HepG2 (cell line): ENCODE results near the gene GAL3ST2. TPM values are rescaled to one million over a fixed set of nuclear protein-coding genes. Genes with fewer than 3 reads are reported as not detected.
A peak's percentile ranks its signal among the peaks of the same experiment; 100 is the strongest.

Experiments
- CERS6 ChIP-seq: sonication (generic); formaldehyde crosslinking; IDR thresholded peaks from 2 replicates; pipeline ENCODE4 v1.5.0; 2020; ENCODE audit warnings: missing genetic modification reagents
- DNMT1 ChIP-seq: sonication (generic); formaldehyde crosslinking; IDR thresholded peaks from 2 replicates; pipeline ENCODE4 v1.5.1; 2020; ENCODE audit warnings: mild to moderate bottlenecking, missing genetic modification reagents
- GZF1 ChIP-seq: sonication (generic); formaldehyde crosslinking; IDR thresholded peaks from 2 replicates; pipeline ENCODE4 v1.5.1; 2020; ENCODE audit warnings: mild to moderate bottlenecking, missing genetic modification reagents
- HDAC6 ChIP-seq: fragments of 200-600 bp; sonication (generic); IDR thresholded peaks from 2 replicates; pipeline ENCODE4 v1.7.0; 2017; ENCODE audit warnings: mild to moderate bottlenecking, antibody characterized with exemption, low read length, low read depth
- HOXD1 ChIP-seq: sonication (generic); formaldehyde crosslinking; IDR thresholded peaks from 2 replicates; pipeline ENCODE4 v1.5.0; 2020; ENCODE audit warnings: missing genetic modification reagents
- SPEN ChIP-seq: sonication (generic); formaldehyde crosslinking; IDR thresholded peaks from 2 replicates; pipeline ENCODE4 v1.5.1; 2020; ENCODE audit warnings: low read depth, mild to moderate bottlenecking, missing genetic modification reagents
- SRF ChIP-seq: IDR thresholded peaks from 2 replicates; pipeline ENCODE4 v1.6.1; 2011; ENCODE audit warnings: mild to moderate bottlenecking, low read depth, low read length, moderate library complexity
- ZBTB4 ChIP-seq: sonication (generic); formaldehyde crosslinking; IDR thresholded peaks from 2 replicates; pipeline ENCODE4 v1.4.0; 2020; ENCODE audit warnings: missing genetic modification reagents, mild to moderate bottlenecking, borderline replicate concordance
- ZKSCAN5 ChIP-seq: sonication (generic); formaldehyde crosslinking; IDR thresholded peaks from 2 replicates; pipeline ENCODE4 v1.5.1; 2020; ENCODE audit warnings: mild to moderate bottlenecking, missing genetic modification reagents
- ZNF17 ChIP-seq: sonication (generic); formaldehyde crosslinking; IDR thresholded peaks from 2 replicates; pipeline ENCODE4 v1.5.0; 2020; ENCODE audit warnings: mild to moderate bottlenecking, missing genetic modification reagents
- ZNF660 ChIP-seq: sonication (generic); formaldehyde crosslinking; IDR thresholded peaks from 2 replicates; pipeline ENCODE4 v1.5.1; 2020; ENCODE audit warnings: mild to moderate bottlenecking, low read depth, missing genetic modification reagents, borderline replicate concordance
- ZNF704 ChIP-seq: sonication (generic); formaldehyde crosslinking; IDR thresholded peaks from 2 replicates; pipeline ENCODE4 v1.8.1; 2023; ENCODE audit warnings: mild to moderate bottlenecking, inconsistent platforms, moderate library complexity, missing genetic modification reagents, borderline replicate concordance
- ZNF746 ChIP-seq: sonication (generic); formaldehyde crosslinking; IDR thresholded peaks from 2 replicates; pipeline ENCODE4 v1.8.0; 2022; ENCODE audit warnings: mild to moderate bottlenecking, missing genetic modification reagents
- polyA plus RNA-seq, 8 experiments: library from polyadenylated mRNA; depleted of rRNA in 3 of 8; stranded (reverse) in 7 of 8; unstranded in 1 of 8; fragments of >200 nt; fragmentation: Illumina TruSeq in 4 of 8; extraction: Trizol in 4 of 8; gene quantifications; 2 replicates each; pipeline versions ENCODE4 v1.2.1 to v1.2.3, GENCODE V29; 2011 to 2016; ENCODE audit warnings: low read depth in 4 of 8, missing spikeins in 1 of 8, mixed read lengths in 1 of 8; ENCODE audit not compliant: insufficient read depth in 1 of 8
- total RNA-seq, 5 experiments: library from RNA; depleted of rRNA; stranded (reverse); fragments of >200 nt; fragmentation: Illumina TruSeq; extraction: Trizol; gene quantifications; 2 replicates each; pipeline ENCODE4 v1.2.3, GENCODE V29; 2016; ENCODE audit warnings: low read depth in 1 of 5
- TF ChIP-seq, protein P1 (sequence below): sonication (generic); formaldehyde crosslinking; IDR thresholded peaks from 2 replicates; pipeline ENCODE4 v1.5.1; 2020; ENCODE audit warnings: missing genetic modification reagents, mild to moderate bottlenecking, borderline replicate concordance
- TF ChIP-seq, protein P2 (sequence below): IDR thresholded peaks from 2 replicates; pipeline ENCODE4 v1.4.0; 2020; ENCODE audit warnings: mild to moderate bottlenecking, missing genetic modification reagents
- TF ChIP-seq, protein P3 (sequence below): IDR thresholded peaks from 2 replicates; pipeline ENCODE4 v1.6.1; 2012; ENCODE audit warnings: low read depth, low read length, improper control_type of control experiment

GAL3ST2 gene
- total and polyA plus RNA-seq, 2 of the 13 experiments (the other 11 are each of a cell fraction or from before 2014, with no cell fraction given): 0.17 to 0.20 TPM

DNA sequence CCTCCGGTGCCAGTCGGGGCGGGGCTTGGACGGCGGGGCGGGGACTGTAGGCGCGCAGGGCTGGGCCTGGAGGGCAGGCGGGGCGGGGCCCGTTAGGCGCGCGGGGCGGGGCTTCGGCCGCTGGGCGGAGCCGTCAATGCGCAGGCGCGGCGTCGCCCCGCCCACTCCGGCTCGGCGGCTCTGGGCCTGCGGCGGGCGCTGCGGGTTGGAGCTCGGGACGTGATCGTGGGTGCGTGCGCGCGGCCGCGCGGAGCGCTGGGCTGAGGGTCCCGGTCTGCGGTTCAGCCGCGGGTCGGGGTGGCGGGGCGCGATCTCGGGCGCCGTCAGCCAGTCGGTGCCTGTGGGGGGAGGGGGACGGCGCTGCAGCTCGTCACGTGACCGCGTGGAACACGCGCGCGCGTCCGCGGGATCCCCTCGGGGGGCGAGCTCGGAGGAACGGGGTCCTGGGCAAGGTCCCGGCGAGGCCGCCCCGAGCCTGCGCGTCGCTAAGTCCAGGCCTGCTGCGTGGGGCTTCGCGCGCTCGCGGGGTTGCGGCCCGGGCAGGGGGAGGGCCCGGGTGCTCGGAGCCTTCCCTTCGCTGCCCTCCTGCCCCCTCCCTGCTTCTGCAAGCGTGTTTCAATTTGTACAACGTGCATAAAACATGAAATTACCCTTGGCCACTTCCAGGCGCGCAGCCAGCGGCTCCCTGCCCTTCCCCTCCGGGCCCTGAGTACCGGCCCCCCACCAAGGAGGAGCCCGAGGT, 42.0 kb upstream of the GAL3ST2 start, which contains the start of gene D2HGDH (continued):
- TF ChIP-seq, protein P1, sequence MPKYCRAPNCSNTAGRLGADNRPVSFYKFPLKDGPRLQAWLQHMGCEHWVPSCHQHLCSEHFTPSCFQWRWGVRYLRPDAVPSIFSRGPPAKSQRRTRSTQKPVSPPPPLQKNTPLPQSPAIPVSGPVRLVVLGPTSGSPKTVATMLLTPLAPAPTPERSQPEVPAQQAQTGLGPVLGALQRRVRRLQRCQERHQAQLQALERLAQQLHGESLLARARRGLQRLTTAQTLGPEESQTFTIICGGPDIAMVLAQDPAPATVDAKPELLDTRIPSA (CRISPR knock-in tag): no peak
- TF ChIP-seq GZF1 (CRISPR knock-in tag): no peak
- peak; percentile 74; the same call in 1 of the 2 replicates for TF ChIP-seq DNMT1 (CRISPR knock-in tag)
- TF ChIP-seq ZBTB4: no peak
- no peak; the same call in 1 of the 2 replicates for TF ChIP-seq ZNF704 (CRISPR knock-in tag)
- no peak for TF ChIP-seq ZKSCAN5 (CRISPR knock-in tag)
- no peak for TF ChIP-seq CERS6
- no peak for TF ChIP-seq ZNF17 (CRISPR knock-in tag)
- no peak for TF ChIP-seq ZNF746 (CRISPR knock-in tag)
- no peak for TF ChIP-seq SRF
- peak; percentile 73; the same call in 1 of the 2 replicates for TF ChIP-seq HOXD1 (CRISPR knock-in tag)
- TF ChIP-seq HDAC6: no peak
- TF ChIP-seq, protein P2, sequence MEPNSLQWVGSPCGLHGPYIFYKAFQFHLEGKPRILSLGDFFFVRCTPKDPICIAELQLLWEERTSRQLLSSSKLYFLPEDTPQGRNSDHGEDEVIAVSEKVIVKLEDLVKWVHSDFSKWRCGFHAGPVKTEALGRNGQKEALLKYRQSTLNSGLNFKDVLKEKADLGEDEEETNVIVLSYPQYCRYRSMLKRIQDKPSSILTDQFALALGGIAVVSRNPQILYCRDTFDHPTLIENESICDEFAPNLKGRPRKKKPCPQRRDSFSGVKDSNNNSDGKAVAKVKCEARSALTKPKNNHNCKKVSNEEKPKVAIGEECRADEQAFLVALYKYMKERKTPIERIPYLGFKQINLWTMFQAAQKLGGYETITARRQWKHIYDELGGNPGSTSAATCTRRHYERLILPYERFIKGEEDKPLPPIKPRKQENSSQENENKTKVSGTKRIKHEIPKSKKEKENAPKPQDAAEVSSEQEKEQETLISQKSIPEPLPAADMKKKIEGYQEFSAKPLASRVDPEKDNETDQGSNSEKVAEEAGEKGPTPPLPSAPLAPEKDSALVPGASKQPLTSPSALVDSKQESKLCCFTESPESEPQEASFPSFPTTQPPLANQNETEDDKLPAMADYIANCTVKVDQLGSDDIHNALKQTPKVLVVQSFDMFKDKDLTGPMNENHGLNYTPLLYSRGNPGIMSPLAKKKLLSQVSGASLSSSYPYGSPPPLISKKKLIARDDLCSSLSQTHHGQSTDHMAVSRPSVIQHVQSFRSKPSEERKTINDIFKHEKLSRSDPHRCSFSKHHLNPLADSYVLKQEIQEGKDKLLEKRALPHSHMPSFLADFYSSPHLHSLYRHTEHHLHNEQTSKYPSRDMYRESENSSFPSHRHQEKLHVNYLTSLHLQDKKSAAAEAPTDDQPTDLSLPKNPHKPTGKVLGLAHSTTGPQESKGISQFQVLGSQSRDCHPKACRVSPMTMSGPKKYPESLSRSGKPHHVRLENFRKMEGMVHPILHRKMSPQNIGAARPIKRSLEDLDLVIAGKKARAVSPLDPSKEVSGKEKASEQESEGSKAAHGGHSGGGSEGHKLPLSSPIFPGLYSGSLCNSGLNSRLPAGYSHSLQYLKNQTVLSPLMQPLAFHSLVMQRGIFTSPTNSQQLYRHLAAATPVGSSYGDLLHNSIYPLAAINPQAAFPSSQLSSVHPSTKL (CRISPR knock-in tag): no peak
- no peak for TF ChIP-seq ZNF660 (CRISPR knock-in tag)
- TF ChIP-seq, protein P3, sequence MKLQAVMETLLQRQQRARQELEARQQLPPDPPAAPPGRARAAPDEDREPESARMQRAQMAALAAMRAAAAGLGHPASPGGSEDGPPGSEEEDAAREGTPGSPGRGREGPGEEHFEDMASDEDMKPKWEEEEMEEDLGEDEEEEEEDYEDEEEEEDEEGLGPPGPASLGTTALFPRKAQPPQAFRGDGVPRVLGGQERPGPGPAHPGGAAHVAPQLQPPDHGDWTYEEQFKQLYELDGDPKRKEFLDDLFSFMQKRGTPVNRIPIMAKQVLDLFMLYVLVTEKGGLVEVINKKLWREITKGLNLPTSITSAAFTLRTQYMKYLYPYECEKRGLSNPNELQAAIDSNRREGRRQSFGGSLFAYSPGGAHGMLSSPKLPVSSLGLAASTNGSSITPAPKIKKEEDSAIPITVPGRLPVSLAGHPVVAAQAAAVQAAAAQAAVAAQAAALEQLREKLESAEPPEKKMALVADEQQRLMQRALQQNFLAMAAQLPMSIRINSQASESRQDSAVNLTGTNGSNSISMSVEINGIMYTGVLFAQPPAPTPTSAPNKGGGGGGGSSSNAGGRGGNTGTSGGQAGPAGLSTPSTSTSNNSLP: no peak
- peak; percentile 54; the same call in 1 of the 2 replicates for TF ChIP-seq SPEN (CRISPR knock-in tag)
